NK-92 (cell line): ENCODE data around the gene UMAD1.

Experiments used
- DNase-seq: peaks from one replicate; lab custom pipeline; 2025; ENCODE audit not compliant: unreplicated experiment; lab: John Stamatoyannopoulos, UW

Gene UMAD1

GRCh38 chr7:7719236-7719635, 78.7 kb downstream of the UMAD1 start:
- DNase-seq = no peak

GRCh38 chr7:7720193-7720592, 79.6 kb downstream of the UMAD1 start:
- no peak for DNase-seq

GRCh38 chr7:7720750-7721621, 80.4 kb downstream of the UMAD1 start:
- DNase-seq = no peak

GRCh38 chr7:7731732-7732131, 91.2 kb downstream of the UMAD1 start:
- no peak for DNase-seq

GRCh38 chr7:7732621-7733281, 92.2 kb downstream of the UMAD1 start:
- DNase-seq = no peak

- no peak for DNase-seq
Observed at GRCh38 chr7:7736671-7737070, 96.1 kb downstream of the UMAD1 start.

- DNase-seq = no peak
Observed at GRCh38 chr7:7737674-7738073, 97.1 kb downstream of the UMAD1 start.

- no peak for DNase-seq
Observed at GRCh38 chr7:7738177-7738576, 97.6 kb downstream of the UMAD1 start.

GRCh38 chr7:7738622-7739021, 98.1 kb downstream of the UMAD1 start:
- no peak for DNase-seq

- DNase-seq = no peak
Observed at GRCh38 chr7:7739204-7740036, 98.9 kb downstream of the UMAD1 start.

GRCh38 chr7:7740037-7740355, 99.4 kb downstream of the UMAD1 start:
- no peak for DNase-seq

GRCh38 chr7:7742223-7742622, 101.7 kb downstream of the UMAD1 start:
- DNase-seq = no peak

GRCh38 chr7:7745258-7745657, 104.7 kb downstream of the UMAD1 start:
- no peak for DNase-seq

GRCh38 chr7:7745966-7746365, 105.4 kb downstream of the UMAD1 start:
- no peak for DNase-seq

GRCh38 chr7:7746458-7746857, 105.9 kb downstream of the UMAD1 start:
- no peak for DNase-seq

GRCh38 chr7:7750571-7751242, 110.2 kb downstream of the UMAD1 start:
- no peak for DNase-seq

- no peak for DNase-seq
Observed at GRCh38 chr7:7751243-7752092, 110.9 kb downstream of the UMAD1 start.

GRCh38 chr7:7756577-7756976, 116.0 kb downstream of the UMAD1 start:
- DNase-seq = no peak

GRCh38 chr7:7757576-7757975, 117.0 kb downstream of the UMAD1 start:
- DNase-seq = no peak

- no peak for DNase-seq
Observed at GRCh38 chr7:7761340-7761973, 120.9 kb downstream of the UMAD1 start.
